SK-N-SH (cell line): ENCODE measurements around the gene DHX36. TPM values are rescaled to one million over a fixed set of nuclear protein-coding genes. Genes with fewer than 3 reads are reported as not detected.

ENCODE experiments used
- CTCF ChIA-PET: fragments of 300-600, 350-600 bp; formaldehyde crosslinking; extraction: SDS; loops from one replicate; lab custom pipeline; 2021; lab: Yijun Ruan, JAX
- POLR2A ChIA-PET: fragments of 350-600 bp; sonication (Branson Sonifier 250); formaldehyde crosslinking; extraction: SDS; loops from one replicate; lab custom pipeline; 2020; ENCODE audit warnings: antibody characterized with exemption, inconsistent platforms; lab: Yijun Ruan, JAX
- DNase-seq: peaks from one replicate; pipeline ENCODE4 v3.0.0; 2012
- H2AFZ ChIP-seq: fragments of 200-600 bp; sonication (generic); 2 replicates; pipeline ENCODE4 v1.8.1; 2016; ENCODE audit warnings: antibody characterized with exemption, mild to moderate bottlenecking, low read depth
- H3F3A ChIP-seq: fragments of 200-600 bp; sonication (generic); replicated peaks from 2 replicates; pipeline ENCODE3; 2016; ENCODE audit warnings: antibody characterized with exemption, mild to moderate bottlenecking; ENCODE audit not compliant: insufficient read depth
- H3K27ac ChIP-seq, 2 experiments: fragments of 200-500 bp in 1 of 2; fragments of 200-600 bp in 1 of 2; sonication (Bioruptor generic) in 1 of 2; sonication (generic), shearing (Covaris generic) in 1 of 2; 2 replicates each; pipeline versions ENCODE4 v1.5.1 to v1.6.1; 2014 to 2016; ENCODE audit warnings: low read depth in 2 of 2, inconsistent platforms in 1 of 2, low read length in 1 of 2, mild to moderate bottlenecking in 1 of 2, mixed read lengths in 1 of 2
- H3K27me3 ChIP-seq: fragments of 200-600 bp; sonication (generic), shearing (Covaris generic); 2 replicates; pipeline ENCODE4 v1.6.1; 2016; ENCODE audit warnings: mixed run types; ENCODE audit not compliant: insufficient read depth
- H3K36me3 ChIP-seq, 2 experiments: fragments of 200-500 bp in 1 of 2; fragments of 200-600 bp in 1 of 2; sonication (Bioruptor generic) in 1 of 2; sonication (generic) in 1 of 2; replicated peaks in 1 of 2; 2 replicates each; pipeline versions ENCODE3 to v1.5.1; 2014 to 2016; ENCODE audit warnings: low read length in 1 of 2, mild to moderate bottlenecking in 1 of 2; ENCODE audit not compliant: insufficient read depth in 2 of 2, control insufficient read depth in 1 of 2
- H3K4me1 ChIP-seq, 2 experiments: fragments of 200-500 bp in 1 of 2; fragments of 200-600 bp in 1 of 2; sonication (Bioruptor generic) in 1 of 2; sonication (generic), shearing (Covaris generic) in 1 of 2; 2 replicates each; pipeline versions ENCODE4 v1.5.1 to v1.6.1; 2014 to 2016; ENCODE audit warnings: low read depth in 1 of 2, low read length in 1 of 2, mixed run types in 1 of 2; ENCODE audit not compliant: insufficient read depth in 2 of 2, control insufficient read depth in 1 of 2
- H3K4me2 ChIP-seq: fragments of 200-600 bp; sonication (generic), shearing (Covaris generic); 2 replicates; pipeline ENCODE4 v1.6.1; 2017; ENCODE audit warnings: mixed run types
- H3K4me3 ChIP-seq, 2 experiments: fragments of 200-500 bp in 1 of 2; fragments of 200-600 bp in 1 of 2; sonication (Bioruptor generic) in 1 of 2; sonication (generic), shearing (Covaris generic) in 1 of 2; 2 replicates each; pipeline versions ENCODE4 v1.5.1 to v1.8.1; 2014 to 2016; ENCODE audit warnings: low read depth in 2 of 2, inconsistent platforms in 1 of 2, low read length in 1 of 2, mild to moderate bottlenecking in 1 of 2, mixed read lengths in 1 of 2, moderate library complexity in 1 of 2
- H3K79me2 ChIP-seq: fragments of 200-600 bp; sonication (generic); 2 replicates; pipeline ENCODE4 v1.8.1; 2017; ENCODE audit warnings: mild to moderate bottlenecking; ENCODE audit not compliant: insufficient read depth
- H3K9ac ChIP-seq: fragments of 200-600 bp; sonication (generic); 2 replicates; pipeline ENCODE4 v1.6.1; 2017; ENCODE audit warnings: mixed run types
- H3K9me2 ChIP-seq: fragments of 200-600 bp; sonication (generic); 2 replicates; pipeline ENCODE4 v1.6.1; 2017; ENCODE audit warnings: mixed run types
- H3K9me3 ChIP-seq: fragments of 200-600 bp; sonication (generic); 2 replicates; pipeline ENCODE4 v1.6.1; 2017; ENCODE audit warnings: mixed run types, mild to moderate bottlenecking, moderate library complexity
- H4K20me1 ChIP-seq: fragments of 200-600 bp; sonication (generic); 2 replicates; pipeline ENCODE4 v1.6.1; 2017; ENCODE audit warnings: mild to moderate bottlenecking, mixed run types; ENCODE audit not compliant: insufficient read depth
- EP300 ChIP-seq, 2 experiments: IDR thresholded peaks; 2 replicates each; pipeline versions ENCODE4 v1.4.0 to v1.6.1; 2012; ENCODE audit warnings: borderline replicate concordance in 1 of 2, low read depth in 1 of 2, low read length in 1 of 2
- EZH2phosphoT487 ChIP-seq: fragments of 200-600 bp; sonication (generic); IDR thresholded peaks from 2 replicates; pipeline ENCODE4 v1.6.1; 2017; ENCODE audit warnings: low read depth, mixed run types, mild to moderate bottlenecking, antibody characterized with exemption, moderate library complexity, borderline replicate concordance
- FOSL2 ChIP-seq: IDR thresholded peaks from 2 replicates; pipeline ENCODE4 v1.4.0; 2012; ENCODE audit warnings: low read depth, mild to moderate bottlenecking, moderate library complexity, borderline replicate concordance
- FOXJ3 ChIP-seq: sonication (generic); formaldehyde crosslinking; IDR thresholded peaks from 2 replicates; pipeline ENCODE4 v1.5.1; 2020; ENCODE audit warnings: mild to moderate bottlenecking, missing genetic modification reagents
- FOXM1 ChIP-seq: IDR thresholded peaks from 2 replicates; pipeline ENCODE4 v1.4.0; 2012; ENCODE audit warnings: low read depth, mild to moderate bottlenecking
- GABPA ChIP-seq: IDR thresholded peaks from 2 replicates; pipeline ENCODE4 v1.4.0; 2012; ENCODE audit warnings: low read depth, mild to moderate bottlenecking
- JUND ChIP-seq: IDR thresholded peaks from 2 replicates; pipeline ENCODE4 v1.4.0; 2012
- MXI1 ChIP-seq: IDR thresholded peaks from 2 replicates; pipeline ENCODE4 v1.6.1; 2012; ENCODE audit warnings: mild to moderate bottlenecking, low read depth, low read length, improper control_type of control experiment
- RFX5 ChIP-seq: IDR thresholded peaks from 2 replicates; pipeline ENCODE4 v1.6.1; 2012; ENCODE audit warnings: mild to moderate bottlenecking, improper control_type of control experiment, low read length
- SIN3A ChIP-seq: IDR thresholded peaks from 2 replicates; pipeline ENCODE4 v1.6.1; 2012; ENCODE audit warnings: low read depth, mild to moderate bottlenecking, low read length, moderate library complexity, borderline replicate concordance
- SMC3 ChIP-seq: IDR thresholded peaks from 2 replicates; pipeline ENCODE4 v1.6.1; 2012; ENCODE audit warnings: low read depth, low read length, improper control_type of control experiment
- TCF12 ChIP-seq: IDR thresholded peaks from 2 replicates; pipeline ENCODE4 v1.4.0; 2012
- YY1 ChIP-seq: IDR thresholded peaks from 2 replicates; pipeline ENCODE4 v1.4.0; 2012; ENCODE audit warnings: low read depth, mild to moderate bottlenecking
- WGBS: methylation state at CpG from one replicate; pipeline ENCODE4 v1.1.6; 2017; ENCODE audit warnings: low lambda C conversion rate; 5-methylcytosine and 5-hydroxymethylcytosine counted together
- polyA plus RNA-seq, 3 experiments: library from polyadenylated mRNA; depleted of rRNA; stranded (reverse); fragments of >200 nt; gene quantifications; 2 replicates each; pipeline ENCODE4 v1.2.3, GENCODE V29; 2012
- TF ChIP-seq, protein P1 (sequence below): IDR thresholded peaks from 2 replicates; pipeline ENCODE4 v1.4.0; 2012; ENCODE audit warnings: low read depth, borderline replicate concordance
- TF ChIP-seq, protein P2 (sequence below): IDR thresholded peaks from 2 replicates; pipeline ENCODE4 v1.4.0; 2012; ENCODE audit warnings: low read depth, borderline replicate concordance
- TF ChIP-seq, protein P3 (sequence below): IDR thresholded peaks from 2 replicates; pipeline ENCODE4 v1.6.1; 2012; ENCODE audit warnings: mild to moderate bottlenecking, low read depth, low read length, moderate library complexity
- TF ChIP-seq, protein P4 (sequence below): IDR thresholded peaks from 2 replicates; pipeline ENCODE4 v1.4.0; 2012; ENCODE audit warnings: low read depth
- TF ChIP-seq, protein P5 (sequence below): fragments of 150-350 bp; IDR thresholded peaks from 2 replicates; pipeline ENCODE4 v1.6.1; 2017; ENCODE audit warnings: antibody characterized with exemption, low read length, low read depth, borderline replicate concordance

DHX36 gene
- polyA plus RNA-seq, 1 of the 3 experiments (the other 2 are of a cell fraction): 22.8 TPM

DNA sequence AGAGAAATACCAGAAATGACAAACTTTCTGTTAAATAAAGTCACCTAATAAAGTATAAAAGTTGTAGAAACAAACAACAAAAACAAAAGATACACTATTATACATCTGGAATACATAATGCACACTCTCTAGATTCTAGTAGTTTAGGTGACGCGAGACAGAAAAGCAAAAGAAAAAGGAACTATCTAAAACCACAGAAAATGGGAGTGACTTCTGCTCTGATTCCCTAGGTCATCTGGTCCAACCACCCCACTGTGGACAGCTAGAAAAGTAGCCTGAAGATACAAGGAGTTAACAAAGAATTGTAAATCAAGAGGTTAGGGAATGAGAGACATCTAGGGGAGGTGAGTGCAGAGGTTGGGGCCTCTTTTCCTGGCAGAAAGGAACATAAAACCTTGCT lies 39.1 kb downstream of the DHX36 start:
- TF ChIP-seq GABPA (no peak), YY1 (no peak), SIN3A (no peak), JUND (no peak), FOXJ3 (CRISPR knock-in tag) (no peak), RFX5 (no peak)
- TF ChIP-seq, protein P1, sequence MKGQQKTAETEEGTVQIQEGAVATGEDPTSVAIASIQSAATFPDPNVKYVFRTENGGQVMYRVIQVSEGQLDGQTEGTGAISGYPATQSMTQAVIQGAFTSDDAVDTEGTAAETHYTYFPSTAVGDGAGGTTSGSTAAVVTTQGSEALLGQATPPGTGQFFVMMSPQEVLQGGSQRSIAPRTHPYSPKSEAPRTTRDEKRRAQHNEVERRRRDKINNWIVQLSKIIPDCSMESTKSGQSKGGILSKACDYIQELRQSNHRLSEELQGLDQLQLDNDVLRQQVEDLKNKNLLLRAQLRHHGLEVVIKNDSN: no peak
- Histone ChIP-seq H3K27ac (no peak overlapping the region), H3K4me3 (no peak overlapping the region), H4K20me1 (no peaks in the 10 kb centered on the region), H2AFZ (no peak overlapping the region), H3K79me2 (no peaks in the 10 kb centered on the region; the same call in 1 of the 2 replicates), H3K4me1 (no peaks in the 10 kb centered on the region), H3K9ac (no peak overlapping the region), H3K9me2 (no peaks in the 10 kb centered on the region), H3K9me3 (no peaks in the 10 kb centered on the region), H3K27me3 (no peaks in the 10 kb centered on the region), H3K36me3 (peaks cover 94 to 95% of the 10 kb centered on the region in 2 experiments), H3K4me2 (no peak overlapping the region), H3F3A (peaks cover 4% of the 10 kb centered on the region)
- 91% methylated on average over 2 of the region's 2 CpGs for WGBS
- DNase-seq: no peak
- ChIA-PET POLR2A (no interaction called here), CTCF (interaction anchor here (1.1 to 1.6 kb wide), 2 partner anchors 12 to 33 kb away, joined by 3 to 5 read pairs; no protein-coding TSS in a partner anchor)

DNA sequence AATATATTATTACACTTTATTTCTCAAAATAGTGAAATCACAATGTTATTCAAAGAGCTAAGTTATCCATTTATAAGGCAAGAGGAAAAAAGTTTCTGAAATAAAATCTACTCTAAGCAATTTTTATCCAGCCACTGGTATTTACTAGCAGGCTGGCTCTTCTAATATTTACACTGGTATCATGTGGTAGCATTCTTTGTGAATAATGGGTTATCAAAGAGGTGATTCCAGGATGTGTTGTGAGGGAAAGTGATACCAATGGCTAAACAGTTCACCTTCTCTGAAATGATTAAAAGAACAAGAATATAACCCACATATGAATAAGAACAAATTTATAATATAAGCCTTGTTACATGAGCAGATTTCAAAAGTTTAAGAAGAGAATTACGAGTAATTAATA lies 44.1 kb downstream of the DHX36 start:
- TF ChIP-seq, protein P2, sequence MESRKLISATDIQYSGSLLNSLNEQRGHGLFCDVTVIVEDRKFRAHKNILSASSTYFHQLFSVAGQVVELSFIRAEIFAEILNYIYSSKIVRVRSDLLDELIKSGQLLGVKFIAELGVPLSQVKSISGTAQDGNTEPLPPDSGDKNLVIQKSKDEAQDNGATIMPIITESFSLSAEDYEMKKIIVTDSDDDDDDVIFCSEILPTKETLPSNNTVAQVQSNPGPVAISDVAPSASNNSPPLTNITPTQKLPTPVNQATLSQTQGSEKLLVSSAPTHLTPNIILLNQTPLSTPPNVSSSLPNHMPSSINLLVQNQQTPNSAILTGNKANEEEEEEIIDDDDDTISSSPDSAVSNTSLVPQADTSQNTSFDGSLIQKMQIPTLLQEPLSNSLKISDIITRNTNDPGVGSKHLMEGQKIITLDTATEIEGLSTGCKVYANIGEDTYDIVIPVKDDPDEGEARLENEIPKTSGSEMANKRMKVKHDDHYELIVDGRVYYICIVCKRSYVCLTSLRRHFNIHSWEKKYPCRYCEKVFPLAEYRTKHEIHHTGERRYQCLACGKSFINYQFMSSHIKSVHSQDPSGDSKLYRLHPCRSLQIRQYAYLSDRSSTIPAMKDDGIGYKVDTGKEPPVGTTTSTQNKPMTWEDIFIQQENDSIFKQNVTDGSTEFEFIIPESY: no peak
- TF ChIP-seq, protein P3, sequence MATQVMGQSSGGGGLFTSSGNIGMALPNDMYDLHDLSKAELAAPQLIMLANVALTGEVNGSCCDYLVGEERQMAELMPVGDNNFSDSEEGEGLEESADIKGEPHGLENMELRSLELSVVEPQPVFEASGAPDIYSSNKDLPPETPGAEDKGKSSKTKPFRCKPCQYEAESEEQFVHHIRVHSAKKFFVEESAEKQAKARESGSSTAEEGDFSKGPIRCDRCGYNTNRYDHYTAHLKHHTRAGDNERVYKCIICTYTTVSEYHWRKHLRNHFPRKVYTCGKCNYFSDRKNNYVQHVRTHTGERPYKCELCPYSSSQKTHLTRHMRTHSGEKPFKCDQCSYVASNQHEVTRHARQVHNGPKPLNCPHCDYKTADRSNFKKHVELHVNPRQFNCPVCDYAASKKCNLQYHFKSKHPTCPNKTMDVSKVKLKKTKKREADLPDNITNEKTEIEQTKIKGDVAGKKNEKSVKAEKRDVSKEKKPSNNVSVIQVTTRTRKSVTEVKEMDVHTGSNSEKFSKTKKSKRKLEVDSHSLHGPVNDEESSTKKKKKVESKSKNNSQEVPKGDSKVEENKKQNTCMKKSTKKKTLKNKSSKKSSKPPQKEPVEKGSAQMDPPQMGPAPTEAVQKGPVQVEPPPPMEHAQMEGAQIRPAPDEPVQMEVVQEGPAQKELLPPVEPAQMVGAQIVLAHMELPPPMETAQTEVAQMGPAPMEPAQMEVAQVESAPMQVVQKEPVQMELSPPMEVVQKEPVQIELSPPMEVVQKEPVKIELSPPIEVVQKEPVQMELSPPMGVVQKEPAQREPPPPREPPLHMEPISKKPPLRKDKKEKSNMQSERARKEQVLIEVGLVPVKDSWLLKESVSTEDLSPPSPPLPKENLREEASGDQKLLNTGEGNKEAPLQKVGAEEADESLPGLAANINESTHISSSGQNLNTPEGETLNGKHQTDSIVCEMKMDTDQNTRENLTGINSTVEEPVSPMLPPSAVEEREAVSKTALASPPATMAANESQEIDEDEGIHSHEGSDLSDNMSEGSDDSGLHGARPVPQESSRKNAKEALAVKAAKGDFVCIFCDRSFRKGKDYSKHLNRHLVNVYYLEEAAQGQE: no peak
- no peak for TF ChIP-seq EZH2phosphoT487
- TF ChIP-seq GABPA: no peak
- TF ChIP-seq, protein P4, sequence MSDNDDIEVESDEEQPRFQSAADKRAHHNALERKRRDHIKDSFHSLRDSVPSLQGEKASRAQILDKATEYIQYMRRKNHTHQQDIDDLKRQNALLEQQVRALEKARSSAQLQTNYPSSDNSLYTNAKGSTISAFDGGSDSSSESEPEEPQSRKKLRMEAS: no peak
- TF ChIP-seq, protein P5, sequence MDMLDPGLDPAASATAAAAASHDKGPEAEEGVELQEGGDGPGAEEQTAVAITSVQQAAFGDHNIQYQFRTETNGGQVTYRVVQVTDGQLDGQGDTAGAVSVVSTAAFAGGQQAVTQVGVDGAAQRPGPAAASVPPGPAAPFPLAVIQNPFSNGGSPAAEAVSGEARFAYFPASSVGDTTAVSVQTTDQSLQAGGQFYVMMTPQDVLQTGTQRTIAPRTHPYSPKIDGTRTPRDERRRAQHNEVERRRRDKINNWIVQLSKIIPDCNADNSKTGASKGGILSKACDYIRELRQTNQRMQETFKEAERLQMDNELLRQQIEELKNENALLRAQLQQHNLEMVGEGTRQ: no peak
- no peak for TF ChIP-seq FOXM1
- no peak for TF ChIP-seq TCF12
- TF ChIP-seq, protein P1: no peak
- TF ChIP-seq YY1: no peak
- no peak for TF ChIP-seq MXI1
- no peak for TF ChIP-seq SMC3
- no peak for TF ChIP-seq FOSL2
- no peak for TF ChIP-seq EP300 (IDR thresholded peaks at IDR 0.05; ENCODE audit: borderline replicate concordance in 1 of 2, low read depth in 1 of 2, low read length in 1 of 2)
- POLR2A ChIA-PET: no interaction called here
- DNase-seq: no peak
- H3K27ac ChIP-seq: no peak overlapping the region
- no peak overlapping the region for H2AFZ ChIP-seq
- WGBS: 100% methylated on average over 1 of the region's 1 CpG
- H4K20me1 ChIP-seq: no peaks in the 10 kb centered on the region
- no peak overlapping the region for H3K4me3 ChIP-seq
- H3K9me2 ChIP-seq: no peaks in the 10 kb centered on the region
- CTCF ChIA-PET: interaction anchor here (1.0 to 2.5 kb wide), 4 partner anchors 21 to 1043 kb away, joined by 3 to 11 read pairs (median 4); no protein-coding TSS in a partner anchor
- H3K27me3 ChIP-seq: no peaks in the 10 kb centered on the region
- H3K36me3 ChIP-seq: peaks cover 95 to 100% of the 10 kb centered on the region in 2 experiments
- no peak overlapping the region for H3K4me2 ChIP-seq
- H3K79me2 ChIP-seq: no peaks in the 10 kb centered on the region; the same call in 1 of the 2 replicates
- no peak overlapping the region for H3K9ac ChIP-seq
- H3K9me3 ChIP-seq: no peaks in the 10 kb centered on the region
- H3K4me1 ChIP-seq: no peaks in the 10 kb centered on the region
- peaks cover 7% of the 10 kb centered on the region for H3F3A ChIP-seq
